ENCODE measurements around the gene RPS6KL1.

GRCh38 chr14:74956027-74956279 is 32.9 kb upstream of the RPS6KL1 start:
- TF ChIP-seq JUN (IDR thresholded peaks at IDR 0.05) (no peak), CTCF (IDR thresholded peaks at IDR 0.05) (no peak), RNF2 (IDR thresholded peaks at IDR 0.05; ENCODE audit: borderline replicate concordance, low read depth) (no peak)

All from A549 (cell line).